Lung (tissue), 12 donors: ENCODE results near the gene DNAH7. TPM values are rescaled to one million over a fixed set of nuclear protein-coding genes. Genes with fewer than 3 reads are reported as not detected.

ENCODE experiments used
- ATAC-seq: fragments of 200-7000 bp; cut with Tn5 transposase; one replicate; pipeline ENCODE4 v1.9.1; 2020; ENCODE audit warnings: moderate number of reproducible peaks; ENCODE audit not compliant: insufficient read depth, low FRiP score
- DNase-seq, 3 donors: peaks; one replicate each; pipeline ENCODE4 v3.0.0-alpha.2; 2013 to 2017
- H3K27ac ChIP-seq, 2 donors: one replicate each; pipeline ENCODE4 v1.5.1; 2013; ENCODE audit warnings: mild to moderate bottlenecking in 2 of 2, moderate library complexity in 2 of 2, control low read depth in 1 of 2, inconsistent platforms in 1 of 2, low read depth in 1 of 2, low read length in 1 of 2
- H3K27me3 ChIP-seq, 3 donors: one replicate each; pipeline ENCODE4 v1.5.1; 2013; ENCODE audit warnings: low read length in 2 of 3; ENCODE audit not compliant: control insufficient read depth in 3 of 3, insufficient read depth in 3 of 3
- H3K36me3 ChIP-seq, 4 donors: one replicate each; pipeline ENCODE4 v1.5.1; 2013; ENCODE audit warnings: low read length in 4 of 4, mild to moderate bottlenecking in 1 of 4, moderate library complexity in 1 of 4; ENCODE audit not compliant: control insufficient read depth in 4 of 4, insufficient read depth in 4 of 4
- H3K4me1 ChIP-seq, 5 donors: one replicate each; pipeline ENCODE4 v1.5.1; 2013; ENCODE audit warnings: low read length in 5 of 5, mild to moderate bottlenecking in 2 of 5, moderate library complexity in 1 of 5; ENCODE audit not compliant: control insufficient read depth in 5 of 5, insufficient read depth in 5 of 5
- H3K4me3 ChIP-seq: one replicate; pipeline ENCODE4 v1.5.1; 2013; ENCODE audit warnings: mild to moderate bottlenecking, control low read depth, moderate library complexity
- H3K9ac ChIP-seq, 2 donors: one replicate each; pipeline ENCODE4 v1.5.1; 2013; ENCODE audit warnings: low read length in 2 of 2, control low read depth in 1 of 2; ENCODE audit not compliant: insufficient read depth in 1 of 2
- H3K9me3 ChIP-seq, 4 donors: one replicate each; pipeline ENCODE4 v1.5.1; 2013; ENCODE audit warnings: low read length in 3 of 4, mild to moderate bottlenecking in 1 of 4, moderate library complexity in 1 of 4; ENCODE audit not compliant: control insufficient read depth in 4 of 4, insufficient read depth in 3 of 4
- WGBS, 2 donors: extraction: QIAGEN DNeasy Blood & Tissue Kit; methylation state at CpG; one replicate each; pipeline ENCODE4 v1.1.7; 2013; 5-methylcytosine and 5-hydroxymethylcytosine counted together
- polyA plus RNA-seq, 2 donors: library from polyadenylated mRNA; stranded (reverse); fragments of 200-250 nt; gene quantifications; one replicate each; pipeline ENCODE4 v1.2.1, GENCODE V29; 2013
- total RNA-seq, 2 donors: library from RNA; depleted of rRNA in 1 of 2; stranded (reverse); fragments of >200 nt in 1 of 2; gene quantifications; one replicate each; pipeline ENCODE4 v1.2.1, GENCODE V29; 2014 to 2021
- TF ChIP-seq, protein P1 (sequence below): IDR thresholded peaks from 2 replicates; pipeline ENCODE4 v1.5.1; 2012; ENCODE audit warnings: mild to moderate bottlenecking; ENCODE audit errors: control extremely low read depth, extremely low read depth
- donor health status: control.
- donor health status: control.
- donor health status: Bipolar disorder and iron deficiency.
- donor health status: healthy.
- donor health status: DM: yes; HTN: yes; CAD: no.

Gene DNAH7
- total and polyA plus RNA-seq, 4 donors: 1.9 to 32.9 (median 11.3) TPM

GRCh38 chr2:195818526-195818925 is 250.1 kb downstream of the DNAH7 start:
- WGBS, 2 donors: 71 to 75% methylated on average over 3 of the region's 3 CpGs
- ATAC-seq (no peak), DNase-seq (peak in 1 of 3 donors; percentile 55)
- Histone ChIP-seq H3K27ac (no peak overlapping the region), H3K4me3 (no peak overlapping the region), H3K36me3 (no peaks in the 10 kb centered on the region), H3K9me3 (no peaks in the 10 kb centered on the region), H3K4me1 (peaks cover 0 to 9% (median 4%) of the 10 kb centered on the region in 5 donors), H3K27me3 (no peaks in the 10 kb centered on the region), H3K9ac (no peak overlapping the region)
- TF ChIP-seq, protein P1, sequence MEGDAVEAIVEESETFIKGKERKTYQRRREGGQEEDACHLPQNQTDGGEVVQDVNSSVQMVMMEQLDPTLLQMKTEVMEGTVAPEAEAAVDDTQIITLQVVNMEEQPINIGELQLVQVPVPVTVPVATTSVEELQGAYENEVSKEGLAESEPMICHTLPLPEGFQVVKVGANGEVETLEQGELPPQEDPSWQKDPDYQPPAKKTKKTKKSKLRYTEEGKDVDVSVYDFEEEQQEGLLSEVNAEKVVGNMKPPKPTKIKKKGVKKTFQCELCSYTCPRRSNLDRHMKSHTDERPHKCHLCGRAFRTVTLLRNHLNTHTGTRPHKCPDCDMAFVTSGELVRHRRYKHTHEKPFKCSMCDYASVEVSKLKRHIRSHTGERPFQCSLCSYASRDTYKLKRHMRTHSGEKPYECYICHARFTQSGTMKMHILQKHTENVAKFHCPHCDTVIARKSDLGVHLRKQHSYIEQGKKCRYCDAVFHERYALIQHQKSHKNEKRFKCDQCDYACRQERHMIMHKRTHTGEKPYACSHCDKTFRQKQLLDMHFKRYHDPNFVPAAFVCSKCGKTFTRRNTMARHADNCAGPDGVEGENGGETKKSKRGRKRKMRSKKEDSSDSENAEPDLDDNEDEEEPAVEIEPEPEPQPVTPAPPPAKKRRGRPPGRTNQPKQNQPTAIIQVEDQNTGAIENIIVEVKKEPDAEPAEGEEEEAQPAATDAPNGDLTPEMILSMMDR: no peak

DNA sequence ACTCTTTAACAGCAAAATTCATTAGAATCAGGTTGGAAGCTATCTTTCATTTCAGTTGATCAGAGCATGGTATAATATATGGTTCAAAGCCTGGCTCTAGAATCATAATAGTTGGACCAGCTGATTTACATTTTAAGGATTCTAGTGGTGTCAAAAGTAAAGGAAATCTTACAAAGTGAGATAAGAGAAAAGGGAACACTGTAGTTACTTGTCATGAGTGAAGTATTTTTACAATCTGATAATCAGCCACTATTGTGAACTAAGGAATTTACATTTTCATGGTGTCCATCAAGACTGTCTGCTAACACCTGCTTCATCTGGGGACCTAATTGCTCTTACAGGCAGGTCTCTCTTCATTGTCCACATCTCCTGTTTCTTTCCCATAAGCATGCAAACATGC is 250.5 kb downstream of the DNAH7 start:
- Histone ChIP-seq H3K9me3 (no peaks in the 10 kb centered on the region), H3K4me1 (peaks cover 0 to 13% (median 4%) of the 10 kb centered on the region in 5 donors), H3K36me3 (no peaks in the 10 kb centered on the region), H3K27ac (no peak overlapping the region), H3K27me3 (no peaks in the 10 kb centered on the region), H3K9ac (no peak overlapping the region), H3K4me3 (no peak overlapping the region)
- ATAC-seq: no peak
- DNase-seq: no peak
- TF ChIP-seq, protein P1: no peak

DNA sequence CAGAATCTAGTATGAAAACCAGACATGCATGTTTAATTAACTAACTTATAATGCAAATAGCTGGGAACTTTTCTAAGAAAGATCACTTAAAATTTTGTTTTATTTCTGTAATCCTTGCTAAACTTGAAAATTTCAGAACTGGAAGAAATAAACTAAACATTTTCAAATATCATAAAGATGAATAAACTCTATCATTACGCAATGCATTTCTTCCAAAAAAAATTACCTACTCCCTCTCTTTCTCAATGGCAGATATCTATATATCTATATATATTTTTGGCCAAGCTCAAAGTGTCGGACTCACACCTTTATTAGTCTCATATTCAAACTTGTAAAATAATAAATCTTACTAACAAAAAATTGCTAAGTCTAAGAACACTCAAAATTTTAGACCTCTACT is 253.6 kb downstream of the DNAH7 start:
- ATAC-seq (no peak), DNase-seq (no peak)
- no peak overlapping the region for H3K9ac ChIP-seq
- TF ChIP-seq, protein P1: no peak
- no peaks in the 10 kb centered on the region for H3K9me3 ChIP-seq
- H3K27ac ChIP-seq: no peak overlapping the region
- H3K27me3 ChIP-seq: no peaks in the 10 kb centered on the region
- no peak overlapping the region for H3K4me3 ChIP-seq
- H3K36me3 ChIP-seq: no peaks in the 10 kb centered on the region
- WGBS, 2 donors: 95 to 97% methylated on average over 2 of the region's 2 CpGs
- H3K4me1 ChIP-seq: peaks cover 0 to 23% (median 4%) of the 10 kb centered on the region in 5 donors

GRCh38 chr2:195813421-195813820 is 255.2 kb downstream of the DNAH7 start:
- H3K27me3 ChIP-seq: no peaks in the 10 kb centered on the region
- peaks cover 0 to 24% (median 4%) of the 10 kb centered on the region in 5 donors for H3K4me1 ChIP-seq
- H3K9ac ChIP-seq: no peak overlapping the region
- no peaks in the 10 kb centered on the region for H3K9me3 ChIP-seq
- WGBS, 2 donors: 56 to 59% methylated on average over 3 of the region's 3 CpGs
- DNase-seq: peak in 2 of 3 donors; percentile 90 to 95
- ATAC-seq: no peak
- TF ChIP-seq, protein P1: no peak
- no peak overlapping the region for H3K4me3 ChIP-seq
- no peaks in the 10 kb centered on the region for H3K36me3 ChIP-seq
- no peak overlapping the region for H3K27ac ChIP-seq
